ENCODE data around the gene WEE1.

WEE1 gene

GRCh38 chr11:9567401-9567800 is 6.1 kb upstream of the WEE1 start:
- DNase-seq = no peak

- DNase-seq = no peak
Measured at GRCh38 chr11:9568161-9568853, 5.2 kb upstream of the WEE1 start.

GRCh38 chr11:9568854-9569587 is 4.4 kb upstream of the WEE1 start:
- peak; percentile 55 for DNase-seq

- DNase-seq = no peak
Measured at GRCh38 chr11:9569588-9570164, 3.8 kb upstream of the WEE1 start.

- no peak for DNase-seq
Measured at GRCh38 chr11:9570313-9571025, 3.0 kb upstream of the WEE1 start.

- DNase-seq = no peak
Measured at GRCh38 chr11:9571071-9571762, 2.3 kb upstream of the WEE1 start.

DNA sequence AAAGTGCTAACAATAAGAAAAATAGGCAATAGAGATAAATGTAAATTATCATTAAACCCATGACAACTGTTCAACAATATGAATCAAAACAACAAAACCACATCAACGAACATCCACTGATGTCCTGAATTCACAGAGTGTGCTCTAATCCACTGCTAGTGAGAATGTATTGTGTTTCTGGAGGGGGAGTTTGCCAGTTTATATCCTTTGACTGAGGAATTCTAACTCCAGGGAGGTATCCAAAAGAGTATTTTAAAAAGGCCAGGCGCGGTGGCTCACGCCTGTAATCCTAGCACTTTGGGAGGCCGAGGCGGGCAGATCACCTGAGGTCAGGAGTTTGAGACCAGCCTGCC is 1.7 kb upstream of the WEE1 start:
- no peak for DNase-seq

DNA sequence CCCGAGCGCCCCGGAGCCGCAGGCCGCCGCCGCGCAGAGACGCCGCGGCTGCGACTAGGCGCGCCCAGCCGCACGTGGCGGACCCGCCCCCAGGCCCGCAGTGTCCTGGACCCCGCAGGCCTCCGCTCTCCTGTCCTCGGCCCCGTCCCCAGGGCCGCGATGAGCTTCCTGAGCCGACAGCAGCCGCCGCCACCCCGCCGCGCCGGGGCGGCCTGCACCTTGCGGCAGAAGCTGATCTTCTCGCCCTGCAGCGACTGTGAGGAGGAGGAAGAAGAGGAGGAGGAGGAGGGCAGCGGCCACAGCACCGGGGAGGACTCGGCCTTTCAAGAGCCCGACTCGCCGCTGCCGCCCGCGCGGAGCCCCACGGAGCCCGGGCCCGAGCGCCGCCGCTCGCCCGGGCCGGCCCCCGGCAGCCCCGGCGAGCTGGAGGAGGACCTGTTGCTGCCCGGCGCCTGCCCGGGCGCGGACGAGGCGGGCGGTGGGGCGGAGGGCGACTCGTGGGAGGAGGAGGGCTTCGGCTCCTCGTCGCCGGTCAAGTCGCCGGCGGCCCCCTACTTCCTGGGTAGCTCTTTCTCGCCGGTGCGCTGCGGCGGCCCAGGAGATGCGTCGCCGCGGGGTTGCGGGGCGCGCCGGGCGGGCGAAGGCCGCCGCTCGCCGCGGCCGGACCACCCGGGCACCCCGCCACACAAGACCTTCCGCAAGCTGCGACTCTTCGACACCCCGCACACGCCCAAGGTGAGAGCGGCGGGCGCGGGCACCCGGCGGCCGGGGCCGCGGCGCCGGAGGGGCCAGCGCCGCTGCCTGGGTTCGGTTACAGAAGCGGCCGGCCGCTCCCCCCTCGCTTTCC is 528 bp downstream of the WEE1 start:
- peak; percentile 21 for DNase-seq

GRCh38 chr11:9574622-9575259 is 1.3 kb downstream of the WEE1 start:
- peak; percentile 31 for DNase-seq

- peak; percentile 34 for DNase-seq
Measured at GRCh38 chr11:9575260-9576240, 2.1 kb downstream of the WEE1 start.

DNA sequence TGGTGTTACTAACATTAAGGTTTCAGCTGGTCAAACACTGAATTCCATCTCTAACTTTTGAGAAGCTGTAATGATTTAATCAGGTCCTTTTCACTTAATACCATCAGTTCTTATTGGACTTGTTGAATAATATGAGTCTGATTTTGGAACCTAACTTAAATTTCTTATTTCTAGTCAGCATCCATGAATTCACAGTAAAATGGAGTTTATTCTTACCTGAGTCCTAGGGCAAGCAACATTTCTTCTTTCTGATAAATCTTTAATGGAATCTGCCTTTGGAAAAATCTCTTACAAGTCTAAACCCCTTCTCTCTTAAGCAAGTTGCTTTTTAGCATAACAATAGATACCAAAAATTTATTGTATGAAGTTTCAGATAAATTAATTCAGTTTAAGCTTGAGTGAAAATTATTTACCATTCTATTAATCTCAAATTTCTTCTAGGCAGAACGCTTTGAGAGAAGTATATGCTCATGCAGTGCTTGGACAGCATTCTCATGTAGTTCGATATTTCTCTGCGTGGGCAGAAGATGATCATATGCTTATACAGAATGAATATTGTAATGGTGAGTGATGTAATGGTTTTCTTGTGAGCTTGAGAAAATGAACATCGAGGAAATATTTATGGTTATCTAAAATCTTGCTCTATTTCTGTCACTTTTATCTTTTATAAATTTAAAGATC is 3.4 kb downstream of the WEE1 start:
- peak; percentile 35 for DNase-seq

DNA sequence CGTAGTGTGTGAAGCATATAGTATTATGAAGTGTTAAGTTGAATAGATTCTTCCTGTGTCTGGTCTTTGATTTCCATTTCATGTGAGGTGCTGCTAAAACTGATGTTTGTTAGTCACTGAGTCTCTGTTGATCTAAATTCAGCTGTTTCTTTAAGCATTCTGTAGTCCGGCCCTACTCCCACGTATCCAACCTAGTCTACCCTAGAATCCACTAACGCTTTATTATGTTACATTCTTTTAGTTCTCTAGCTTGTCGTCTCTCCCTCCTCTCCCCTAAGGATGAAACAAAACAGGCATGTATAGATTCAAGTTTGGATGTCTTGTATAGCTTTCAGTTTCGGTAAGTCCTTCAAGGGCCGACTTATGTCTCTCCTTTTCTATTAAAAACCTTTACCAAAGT is 4.1 kb downstream of the WEE1 start:
- peak; percentile 48 for DNase-seq

DNA sequence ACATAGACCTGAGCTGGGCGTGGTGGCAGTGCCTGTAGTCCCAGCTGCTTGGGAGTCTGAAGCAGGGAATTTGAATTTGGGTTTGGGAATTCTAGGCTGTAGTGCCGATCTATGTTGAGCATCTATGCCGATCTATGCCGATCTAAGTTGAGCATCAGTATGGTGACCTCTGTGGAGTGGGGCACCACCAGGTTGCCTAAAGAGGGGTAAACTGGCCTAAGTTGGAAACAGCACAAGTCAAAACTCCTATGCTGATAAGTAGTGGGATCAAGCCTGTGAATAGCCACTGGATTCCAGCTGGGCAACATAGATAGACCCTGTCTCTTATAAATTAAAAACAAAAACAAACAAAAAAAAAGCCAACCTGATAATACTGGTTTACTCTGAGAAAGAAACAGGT is 7.4 kb downstream of the WEE1 start:
- no peak for DNase-seq

GRCh38 chr11:9581556-9582161 is 8.2 kb downstream of the WEE1 start:
- no peak for DNase-seq

- DNase-seq = no peak
Measured at GRCh38 chr11:9590717-9591116, 17.2 kb downstream of the WEE1 start.

DNA sequence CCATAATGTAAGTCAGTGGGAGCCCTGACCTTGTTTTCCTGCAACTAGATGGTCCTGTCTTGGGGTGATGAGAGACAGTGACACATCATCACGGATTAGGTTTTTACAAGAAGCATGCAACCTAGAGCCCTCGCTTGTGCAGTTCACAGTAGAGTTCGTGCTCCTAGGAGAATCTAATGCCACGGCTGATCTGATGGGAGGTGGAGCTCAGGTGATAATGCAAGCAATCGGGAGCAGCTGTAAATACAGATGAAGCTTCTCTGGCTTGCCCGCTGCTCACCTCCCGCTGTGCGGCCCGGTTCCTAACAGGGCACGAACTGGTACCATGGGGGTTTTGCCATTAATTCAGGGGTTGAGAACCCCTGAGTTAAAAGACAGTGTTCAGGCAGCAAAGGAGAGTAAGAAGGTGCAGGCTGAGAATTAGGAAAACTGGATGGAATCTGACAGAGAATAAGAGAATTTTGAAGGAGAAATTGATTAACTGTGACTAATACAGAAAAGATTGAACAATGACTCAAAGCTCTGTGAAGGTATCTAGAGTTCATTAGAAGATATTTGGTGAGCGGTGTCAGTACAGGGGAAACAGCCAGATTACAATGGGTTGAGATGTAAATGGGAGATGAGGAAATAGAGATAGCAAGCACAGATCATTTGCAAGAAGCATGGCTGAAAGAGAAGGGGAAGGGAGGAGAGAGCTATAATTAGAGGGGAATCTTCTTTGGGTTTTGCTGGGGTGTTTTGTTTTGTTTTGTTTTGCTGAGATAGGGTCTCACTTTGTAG is 21.0 kb downstream of the WEE1 start:
- no peak for DNase-seq

DNA sequence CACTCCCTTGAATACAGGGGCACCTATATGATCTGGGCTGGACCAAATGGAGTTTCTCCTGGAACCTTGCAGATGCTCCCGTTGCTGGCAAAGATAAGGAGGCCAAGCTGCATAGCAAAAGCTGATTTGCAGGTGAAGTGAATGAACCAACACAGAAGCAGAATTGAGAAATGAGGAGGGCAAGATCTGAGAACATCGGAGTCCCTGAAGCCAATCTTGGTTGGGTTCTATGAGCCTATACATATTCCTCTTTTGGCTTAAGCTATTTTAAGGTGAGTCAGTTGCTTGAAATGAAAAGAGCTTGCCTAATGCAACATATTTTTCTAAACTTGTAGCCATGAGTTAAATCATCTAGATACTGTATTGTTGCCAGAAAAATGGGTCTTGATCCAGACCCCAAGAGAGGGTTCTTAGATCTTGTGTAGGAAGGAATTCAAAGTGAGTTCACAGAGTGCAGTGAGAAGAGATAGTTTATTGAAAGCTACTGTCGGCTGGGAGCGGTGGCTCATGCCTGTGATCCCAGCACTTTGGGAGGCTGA is 23.5 kb downstream of the WEE1 start:
- no peak for DNase-seq

- DNase-seq = no peak
Measured at GRCh38 chr11:9600166-9600565, 26.7 kb downstream of the WEE1 start.

Data from CD4-positive, alpha-beta T cell treated with Interleukin-17A for 1 hour (primary cell).